Measurements from ENCODE around the gene MBLAC1.

GRCh38 chr7:100109521-100110163 is 17.1 kb upstream of the MBLAC1 start:
- no peak for TF ChIP-seq CTCF (IDR thresholded peaks at IDR 0.05)
- no peak for TF ChIP-seq EZH2 (IDR thresholded peaks at IDR 0.05; ENCODE audit: borderline replicate concordance, insufficient read depth, low read depth, low read length, poor library complexity, severe bottlenecking)

Measured in B cell (primary cell).